WTC11 (cell line): ENCODE results near the gene PSMC4. TPM values are rescaled to one million over a fixed set of nuclear protein-coding genes. Genes with fewer than 3 reads are reported as not detected.

Source experiments
- ATAC-seq: fragments of 200-7000 bp; cut with Tn5 transposase; 2 replicates; pipeline ENCODE4 v1.10.0; 2021; ENCODE audit warnings: mild to moderate bottlenecking, moderate library complexity
- CTCF ChIA-PET: fragments of 300-600 bp; sonication (Branson Sonifier 250); formaldehyde crosslinking; loops from one replicate; lab custom pipeline; 2021; ENCODE audit warnings: antibody characterized with exemption; lab: Charles Lee
- POLR2A ChIA-PET: fragments of 350-600 bp; sonication (Branson Sonifier 250); formaldehyde crosslinking; loops from one replicate; lab custom pipeline; 2021; ENCODE audit warnings: antibody characterized with exemption; lab: Charles Lee
- DNase-seq: peaks from one replicate; pipeline ENCODE4 v3.0.0; 2021; ENCODE audit warnings: low spot score
- H3K27ac Mint-ChIP-seq: 2 replicates; pipeline ENCODE4 v1.8.0; 2021; ENCODE audit warnings: mixed read lengths
- H3K27me3 Mint-ChIP-seq: 2 replicates; pipeline ENCODE4 v1.8.0; 2021; ENCODE audit warnings: low read depth, mild to moderate bottlenecking, moderate library complexity, mixed read lengths
- H3K36me3 Mint-ChIP-seq: 2 replicates; pipeline ENCODE4 v1.8.0; 2021; ENCODE audit warnings: mixed read lengths
- H3K4me1 Mint-ChIP-seq: 2 replicates; pipeline ENCODE4 v1.8.0; 2022; ENCODE audit warnings: mixed read lengths
- H3K4me3 Mint-ChIP-seq: 2 replicates; pipeline ENCODE4 v1.8.0; 2021; ENCODE audit warnings: mild to moderate bottlenecking, moderate library complexity, mixed read lengths
- H3K9me3 Mint-ChIP-seq: 2 replicates; pipeline ENCODE4 v1.8.0; 2021; ENCODE audit warnings: mixed read lengths
- ATF6 ChIP-seq: sonication (generic); formaldehyde crosslinking; IDR thresholded peaks from 2 replicates; pipeline ENCODE4 v1.8.1; 2023; ENCODE audit warnings: mild to moderate bottlenecking, missing genetic modification reagents
- E2F1 ChIP-seq: sonication (generic); formaldehyde crosslinking; IDR thresholded peaks from 2 replicates; pipeline ENCODE4 v1.8.0; 2022; ENCODE audit warnings: mild to moderate bottlenecking, missing genetic modification reagents
- EMX1 ChIP-seq: fragments of 250-450 bp; sonication (Bioruptor Pico); IDR thresholded peaks from 2 replicates; pipeline ENCODE4 v1.8.0; 2021; ENCODE audit warnings: mild to moderate bottlenecking
- MAX ChIP-seq: sonication (generic); formaldehyde crosslinking; IDR thresholded peaks from 2 replicates; pipeline ENCODE4 v1.8.0; 2022; ENCODE audit warnings: mild to moderate bottlenecking, missing genetic modification reagents
- MYBL2 ChIP-seq: sonication (generic); formaldehyde crosslinking; IDR thresholded peaks from 2 replicates; pipeline ENCODE4 v1.8.1; 2023; ENCODE audit warnings: mild to moderate bottlenecking, moderate library complexity, missing genetic modification reagents
- NFE2L1 ChIP-seq: sonication (generic); formaldehyde crosslinking; IDR thresholded peaks from 2 replicates; pipeline ENCODE4 v1.8.1; 2023; ENCODE audit warnings: missing genetic modification reagents
- NFYB ChIP-seq: sonication (generic); formaldehyde crosslinking; conservative IDR thresholded peaks from 2 replicates; pipeline ENCODE4 v1.8.0; 2022; ENCODE audit warnings: low read depth, missing genetic modification reagents
- PRDM15 ChIP-seq: sonication (generic); formaldehyde crosslinking; IDR thresholded peaks from 2 replicates; pipeline ENCODE4 v1.8.0; 2022; ENCODE audit warnings: missing genetic modification reagents
- SOX15 ChIP-seq: fragments of 250-450 bp; sonication (Bioruptor Pico); IDR thresholded peaks from 2 replicates; pipeline ENCODE4 v1.9.0; 2021; ENCODE audit warnings: mild to moderate bottlenecking
- TCF7 ChIP-seq: sonication (generic); formaldehyde crosslinking; IDR thresholded peaks from 2 replicates; pipeline ENCODE4 v1.8.0; 2022; ENCODE audit warnings: mild to moderate bottlenecking, low read depth, missing genetic modification reagents, moderate library complexity
- TEAD4 ChIP-seq: sonication (generic); formaldehyde crosslinking; IDR thresholded peaks from 2 replicates; pipeline ENCODE4 v1.8.0; 2022; ENCODE audit warnings: mild to moderate bottlenecking, missing genetic modification reagents
- USF1 ChIP-seq: sonication (generic); formaldehyde crosslinking; IDR thresholded peaks from 2 replicates; pipeline ENCODE4 v1.8.0; 2022; ENCODE audit warnings: mild to moderate bottlenecking, missing genetic modification reagents
- ZNF263 ChIP-seq: sonication (generic); formaldehyde crosslinking; IDR thresholded peaks from 2 replicates; pipeline ENCODE4 v1.8.1; 2022; ENCODE audit warnings: low read depth, mild to moderate bottlenecking, moderate library complexity, missing genetic modification reagents
- ZNF423 ChIP-seq: fragments of 250-450 bp; sonication (Bioruptor Pico); IDR thresholded peaks from 2 replicates; pipeline ENCODE4 v2.1.2; 2022; ENCODE audit warnings: mild to moderate bottlenecking, moderate library complexity
- total RNA-seq: library from RNA; stranded (reverse); gene quantifications from 3 replicates; pipeline ENCODE4 v1.2.3, GENCODE V29; 2021

PSMC4 gene
- total RNA-seq, 1 experiment from 2014 or later: 105 TPM

GRCh38 chr19:39927076-39927475 lies 43.9 kb upstream of the PSMC4 start:
- no peaks in the 10 kb centered on the region for H3K27me3 Mint-ChIP-seq
- CTCF ChIA-PET: interaction anchor here (1.4 kb wide), 1 partner anchor 134 kb away, joined by 4 read pairs; no protein-coding TSS in a partner anchor
- H3K9me3 Mint-ChIP-seq: no peaks in the 10 kb centered on the region
- H3K36me3 Mint-ChIP-seq: no peaks in the 10 kb centered on the region
- peaks cover 6% of the 10 kb centered on the region for H3K4me1 Mint-ChIP-seq
- no peak overlapping the region for H3K4me3 Mint-ChIP-seq
- no peak for TF ChIP-seq SOX15 (CRISPR knock-in tag)
- no peak for TF ChIP-seq ZNF263
- TF ChIP-seq NFYB (CRISPR knock-in tag): no peak
- no peak for TF ChIP-seq MAX (CRISPR knock-in tag)
- TF ChIP-seq, all 79 proteins: peak for 0
- ATAC-seq (no peak), DNase-seq (no peak)
- H3K27ac Mint-ChIP-seq: no peak overlapping the region
- POLR2A ChIA-PET: no interaction called here

GRCh38 chr19:39927524-39928356 lies 43.2 kb upstream of the PSMC4 start:
- Mint-ChIP-seq H3K27ac (no peak overlapping the region), H3K4me3 (no peak overlapping the region), H3K9me3 (no peaks in the 10 kb centered on the region), H3K4me1 (peaks cover 6% of the 10 kb centered on the region), H3K36me3 (no peaks in the 10 kb centered on the region), H3K27me3 (no peaks in the 10 kb centered on the region)
- ATAC-seq (no peak), DNase-seq (no peak)
- TF ChIP-seq TEAD4 (CRISPR knock-in tag) (no peak), PRDM15 (CRISPR knock-in tag) (no peak), ZNF423 (no peak), E2F1 (CRISPR knock-in tag) (no peak), MAX (CRISPR knock-in tag) (no peak), EMX1 (no peak), TCF7 (CRISPR knock-in tag) (no peak), MYBL2 (CRISPR knock-in tag) (no peak), SOX15 (CRISPR knock-in tag) (no peak), NFE2L1 (no peak), USF1 (CRISPR knock-in tag) (no peak), ATF6 (CRISPR knock-in tag) (no peak)
- ChIA-PET CTCF (interaction anchor here (1.4 kb wide), 1 partner anchor 135 kb away, joined by 4 read pairs; no protein-coding TSS in a partner anchor), POLR2A (interaction anchor here (0.6 kb wide), 1 partner anchor 714 kb away, joined by 3 read pairs; no protein-coding TSS in a partner anchor)
